Measurements from ENCODE around the gene LRRC4B.
"Not testable (repeated sequence)": the region's sequence is repeated elsewhere in the genome, so short reads cannot be mapped to it uniquely, and the experiment has no call there.

The LRRC4B gene

DNA sequence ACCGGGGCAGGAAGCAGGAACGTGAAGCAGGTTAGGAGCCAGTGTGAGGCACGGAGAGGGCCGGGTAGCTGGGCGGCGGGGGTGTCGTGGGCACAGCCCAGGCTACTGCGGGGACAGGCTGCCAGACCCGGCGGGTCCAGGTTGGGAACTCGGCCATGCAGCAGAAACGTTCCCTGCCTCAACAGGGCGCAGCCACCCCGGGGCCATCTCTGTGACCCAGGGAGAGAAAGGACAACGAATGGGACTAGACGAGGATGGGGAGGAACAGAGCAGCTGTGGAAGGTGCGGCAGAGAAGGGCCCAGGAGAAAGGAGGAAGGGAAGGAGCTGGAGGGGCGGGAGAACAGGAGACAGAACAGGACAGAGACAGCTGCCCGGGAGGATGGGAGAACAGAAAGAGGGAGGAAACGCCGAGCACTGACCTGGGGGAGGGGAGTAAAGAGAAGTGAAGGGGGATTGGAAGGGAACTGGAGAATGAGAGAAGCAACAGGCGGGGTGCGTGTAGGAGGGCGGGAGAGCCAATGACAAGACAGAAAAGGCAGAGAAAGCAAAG lies 78.7 kb downstream of the LRRC4B start:
- DNase-seq, result peak in 2 of 56 donors; percentile 12 to 44

DNA sequence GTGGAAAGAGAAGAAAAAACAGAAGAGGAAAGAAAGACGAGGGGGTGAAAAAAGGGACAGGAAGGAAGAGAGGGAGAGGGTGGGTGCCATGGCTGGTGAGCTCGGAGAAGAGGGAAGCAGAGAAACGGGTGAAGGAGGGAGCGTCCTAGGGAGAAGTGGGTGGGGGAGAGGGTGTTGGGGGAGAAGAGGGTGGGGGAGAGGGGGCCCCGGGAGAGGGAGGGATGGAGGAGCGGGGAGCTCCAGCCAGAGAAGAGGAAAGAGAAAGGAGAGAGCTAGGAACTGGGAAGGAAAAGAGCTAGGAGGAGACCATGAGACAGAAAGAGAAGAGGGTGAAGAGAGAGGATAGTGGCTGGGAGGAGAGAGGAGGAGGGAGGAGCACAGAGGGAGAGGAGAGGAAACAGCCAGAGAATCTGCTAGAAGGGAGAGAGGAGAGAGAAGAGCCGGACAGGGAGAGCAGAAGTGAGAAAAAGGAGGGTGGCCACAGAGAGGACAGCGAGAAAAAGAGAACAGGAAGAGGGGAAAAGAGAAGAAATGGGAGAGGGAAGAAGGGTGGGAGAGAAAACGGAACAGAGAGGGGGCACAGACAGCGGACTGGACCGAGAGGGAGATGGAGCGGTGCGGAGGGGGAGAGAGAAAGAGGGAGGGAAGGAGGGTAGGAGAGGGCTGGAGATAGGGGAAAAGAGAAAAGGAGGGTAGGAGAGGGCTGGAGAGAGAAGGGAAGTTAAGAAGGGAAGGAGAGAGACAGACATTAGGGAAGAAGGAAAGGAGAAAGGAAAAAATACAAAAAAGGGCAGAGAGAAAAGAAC lies 79.6 kb downstream of the LRRC4B start:
- no peak for DNase-seq

GRCh38 chr19:50486823-50487515 lies 81.3 kb downstream of the LRRC4B start:
- peak in 7 of 56 donors; percentile 5 to 40 (median 13) for DNase-seq

- no peak for DNase-seq
Measured at GRCh38 chr19:50485284-50485955, 82.8 kb downstream of the LRRC4B start.

DNA sequence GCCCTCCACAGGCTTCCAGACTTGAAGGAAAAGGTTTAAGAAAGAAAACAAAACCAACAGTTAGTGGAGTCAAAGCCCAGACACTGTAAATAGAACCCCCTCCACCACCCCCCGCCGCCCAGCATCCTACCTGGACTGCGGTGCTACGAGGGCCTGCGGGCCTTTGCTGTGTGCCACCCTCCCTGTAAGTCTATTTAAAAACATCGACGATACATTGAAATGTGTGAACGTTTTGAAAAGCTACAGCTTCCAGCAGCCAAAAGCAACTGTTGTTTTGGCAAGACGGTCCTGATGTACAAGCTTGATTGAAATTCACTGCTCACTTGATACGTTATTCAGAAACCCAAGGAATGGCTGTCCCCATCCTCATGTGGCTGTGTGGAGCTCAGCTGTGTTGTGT lies 85.3 kb downstream of the LRRC4B start:
- no peak for DNase-seq

DNA sequence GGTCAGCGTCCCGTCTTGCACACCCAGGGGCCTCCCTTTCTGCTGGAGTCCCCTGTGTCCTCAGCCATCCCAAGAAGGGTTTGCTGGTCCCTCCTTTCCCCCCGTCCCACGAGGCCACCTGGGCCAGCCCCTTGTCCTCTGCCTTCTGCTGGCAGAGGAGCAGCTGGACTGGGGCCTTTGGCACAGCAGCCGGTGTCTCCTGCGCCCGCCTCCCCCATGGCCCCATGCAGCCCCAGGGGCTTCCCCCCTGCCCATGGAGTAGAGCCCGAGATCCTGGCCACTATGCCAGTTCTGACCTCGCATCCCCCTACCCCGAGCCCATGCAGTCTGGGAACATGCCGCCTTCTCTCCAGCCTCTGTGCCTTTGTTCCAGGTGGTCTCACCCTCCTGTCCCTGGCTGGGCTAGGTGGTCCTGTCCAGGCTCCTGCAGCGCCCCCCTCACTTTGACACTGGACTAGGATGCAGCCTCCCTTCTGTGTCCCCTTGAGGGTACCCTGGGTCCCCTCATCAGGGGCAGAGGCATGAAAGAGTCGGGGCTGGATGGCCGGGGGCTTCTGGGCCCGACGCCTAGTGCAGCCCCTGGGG lies 85.9 kb downstream of the LRRC4B start:
- DNase-seq, result no peak

DNA sequence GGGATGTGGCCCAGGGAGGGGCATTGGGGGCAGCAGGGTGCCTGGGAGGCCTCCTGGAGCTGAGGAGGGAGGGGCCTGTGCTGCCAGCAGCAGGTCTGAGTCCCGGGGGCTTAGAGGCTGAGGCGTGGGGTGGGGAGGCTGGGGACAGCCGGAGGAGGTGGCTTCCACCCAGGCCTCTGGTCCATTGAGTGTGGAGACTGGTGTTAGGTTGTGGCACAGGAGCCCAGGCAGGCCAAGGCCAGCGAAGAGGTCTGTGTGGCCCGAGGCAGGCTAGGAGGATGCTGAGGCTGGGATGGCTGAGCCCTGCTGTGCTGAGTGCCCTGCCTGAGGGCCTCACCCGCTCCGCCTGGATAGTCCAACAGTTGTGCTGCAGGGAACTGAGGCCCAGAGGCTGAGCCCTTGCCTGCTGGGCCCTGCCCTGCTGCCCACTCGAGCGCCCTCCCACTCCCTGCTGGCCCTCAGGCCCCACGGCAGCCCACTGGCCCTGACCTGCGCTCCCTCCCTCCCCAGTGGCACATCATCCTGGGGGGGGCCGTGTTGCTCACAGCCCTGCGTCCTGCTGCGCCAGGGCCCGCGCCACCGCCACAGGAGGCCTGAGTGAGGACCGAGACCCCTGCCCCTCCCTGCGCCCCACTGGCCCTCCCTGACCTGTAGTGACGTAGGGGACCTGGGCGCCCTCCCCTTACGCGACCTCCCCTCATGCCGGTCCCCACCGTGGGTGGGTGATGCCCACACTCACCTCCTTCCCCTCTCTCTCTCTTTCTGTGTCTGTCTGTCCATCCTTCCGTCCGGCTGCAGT lies 86.7 kb downstream of the LRRC4B start:
- DNase-seq, result no peak

GRCh38 chr19:50480281-50481111 lies 87.7 kb downstream of the LRRC4B start:
- no peak for DNase-seq

GRCh38 chr19:50479761-50480251 lies 88.4 kb downstream of the LRRC4B start:
- no peak for DNase-seq

DNA sequence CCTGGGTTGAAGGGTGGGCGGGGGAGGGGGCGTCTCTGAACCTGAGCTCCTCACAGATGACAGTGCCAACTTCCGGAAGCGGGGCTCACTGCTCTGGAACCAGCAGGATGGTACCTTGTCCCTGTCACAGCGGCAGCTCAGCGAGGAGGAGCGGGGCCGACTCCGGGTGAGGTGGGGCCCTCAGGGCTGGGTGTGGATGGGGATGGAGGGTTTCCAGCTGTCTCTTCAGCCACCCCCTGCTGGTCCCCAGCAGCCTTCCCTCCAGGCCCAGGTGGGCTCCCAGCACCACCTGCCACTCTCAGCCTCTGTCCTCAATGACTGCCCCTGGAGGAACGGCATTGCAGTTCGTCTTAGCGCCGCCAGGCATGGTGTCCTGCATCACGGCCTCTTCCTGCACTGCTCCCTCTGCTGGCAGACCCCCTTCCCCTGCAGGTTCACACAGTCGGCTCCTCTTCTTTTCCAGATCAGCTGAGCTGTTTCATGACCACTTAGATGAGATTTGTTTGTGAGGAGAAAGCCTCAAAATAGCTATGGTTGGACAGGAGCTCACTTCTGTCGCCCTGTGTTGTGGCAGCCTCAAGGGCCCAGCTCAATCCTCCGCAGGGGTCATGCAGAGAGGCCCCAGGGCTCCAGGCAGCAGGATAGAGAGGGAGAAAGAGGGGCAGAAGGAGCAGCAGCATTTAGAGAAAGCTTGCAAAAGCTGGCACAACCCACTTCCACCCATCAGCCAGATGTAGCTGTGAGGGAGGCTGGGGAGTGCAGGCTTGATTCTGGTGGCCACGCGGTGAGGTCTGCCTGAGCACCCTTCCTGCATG lies 89.1 kb downstream of the LRRC4B start:
- DNase-seq, result peak in 9 of 56 donors; percentile 2 to 32 (median 19)

- DNase-seq, result no peak
Measured at GRCh38 chr19:50477751-50478515, 90.3 kb downstream of the LRRC4B start.

GRCh38 chr19:50476907-50477238 lies 91.4 kb downstream of the LRRC4B start:
- DNase-seq, result no peak

DNA sequence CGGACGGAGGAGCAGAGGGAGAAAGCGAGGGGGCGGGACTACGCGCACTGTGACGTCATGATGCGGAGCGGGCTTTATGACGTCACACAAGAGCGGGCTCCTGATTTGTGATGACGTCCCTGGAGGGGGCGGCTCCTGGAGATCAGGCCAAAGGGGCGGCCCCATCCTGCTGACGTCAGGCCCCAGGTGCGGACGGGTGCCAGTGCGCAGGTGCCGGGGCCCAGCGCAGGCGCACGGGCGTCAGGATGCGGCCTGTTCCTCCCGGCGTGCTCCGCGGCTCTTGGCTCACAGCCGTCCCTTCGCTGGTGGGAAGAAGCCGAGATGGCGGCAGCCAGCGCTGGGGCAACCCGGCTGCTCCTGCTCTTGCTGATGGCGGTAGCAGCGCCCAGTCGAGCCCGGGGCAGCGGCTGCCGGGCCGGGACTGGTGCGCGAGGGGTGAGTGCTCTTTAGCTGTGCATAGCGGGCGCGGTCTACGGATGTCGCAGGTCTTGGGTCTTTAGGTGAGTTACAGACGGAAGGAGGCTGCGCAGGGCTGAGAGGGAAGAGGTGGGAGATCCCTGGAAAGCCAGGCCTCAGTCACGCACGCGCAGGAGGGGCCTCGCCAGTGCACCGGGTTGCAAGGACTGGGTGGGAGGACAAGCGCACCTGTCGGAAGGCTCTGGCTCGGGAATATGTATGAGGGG lies 91.9 kb downstream of the LRRC4B start, which contains the start of the genes EMC10 and GARIN5A:
TSS of gene EMC10 (plus strand) at position 284 of the 683 bp plus-strand sequence. CDS start at position 322, 38 bp downstream.
TSS of gene GARIN5A (minus strand) at position 625 of the 683 bp plus-strand sequence. CDS start at position 165, 460 bp downstream.
- DNase-seq, result peak; percentile 45 to 95 (median 87)

GRCh38 chr19:50475736-50476223 lies 92.5 kb downstream of the LRRC4B start:
- DNase-seq, result peak in 2 of 56 donors; percentile 56 to 58

GRCh38 chr19:50475101-50475568 lies 93.1 kb downstream of the LRRC4B start:
- no peak for DNase-seq

DNA sequence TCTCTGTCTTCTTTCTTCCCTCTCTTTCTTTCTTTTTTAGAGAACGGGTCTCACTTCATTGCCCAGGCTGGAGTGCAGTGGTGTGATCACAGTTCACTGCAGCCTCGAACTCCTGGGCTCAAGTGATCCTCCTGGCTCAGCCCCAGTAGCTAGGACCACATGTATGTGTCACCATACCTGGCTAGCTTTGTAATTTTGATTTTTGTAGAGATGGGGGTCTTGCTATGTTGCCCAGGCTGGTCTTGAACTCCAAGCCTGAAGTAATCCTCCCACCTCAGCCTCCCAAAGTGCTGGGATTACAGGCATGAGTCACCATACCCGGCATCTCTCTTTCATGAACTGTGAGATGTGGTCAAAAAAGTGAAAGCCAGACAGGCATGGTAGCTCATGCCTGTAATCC lies 94.9 kb downstream of the LRRC4B start:
- DNase-seq, result not testable (repeated sequence)

- no peak for DNase-seq
Measured at GRCh38 chr19:50468818-50469217, 99.4 kb downstream of the LRRC4B start.

Measured in nucleus accumbens (tissue), 56 donors.